Sigmoid colon (tissue), 4 donors: ENCODE results near the gene TFE3.

Experiments
- EP300 ChIP-seq, 4 donors: sonication (generic); formaldehyde crosslinking; IDR thresholded peaks; one replicate each; pipeline ENCODE4 v1.6.1; 2017; ENCODE audit warnings: antibody characterized with exemption in 4 of 4
- POLR2A ChIP-seq, 2 donors: fragments of 450-650 bp; IDR thresholded peaks; one replicate each; pipeline ENCODE4 v1.6.1; 2016; ENCODE audit warnings: antibody characterized with exemption in 2 of 2, mild to moderate bottlenecking in 2 of 2, moderate library complexity in 2 of 2
- TF ChIP-seq, protein P1 (sequence below), 4 experiments: fragments of 450-650 bp in 3 of 4; fragments of 200-600 bp in 1 of 4; IDR thresholded peaks; one replicate each; pipeline ENCODE4 v1.5.1; 2016 to 2019; ENCODE audit warnings: antibody characterized with exemption in 4 of 4, mild to moderate bottlenecking in 3 of 4, moderate library complexity in 2 of 4

DNA sequence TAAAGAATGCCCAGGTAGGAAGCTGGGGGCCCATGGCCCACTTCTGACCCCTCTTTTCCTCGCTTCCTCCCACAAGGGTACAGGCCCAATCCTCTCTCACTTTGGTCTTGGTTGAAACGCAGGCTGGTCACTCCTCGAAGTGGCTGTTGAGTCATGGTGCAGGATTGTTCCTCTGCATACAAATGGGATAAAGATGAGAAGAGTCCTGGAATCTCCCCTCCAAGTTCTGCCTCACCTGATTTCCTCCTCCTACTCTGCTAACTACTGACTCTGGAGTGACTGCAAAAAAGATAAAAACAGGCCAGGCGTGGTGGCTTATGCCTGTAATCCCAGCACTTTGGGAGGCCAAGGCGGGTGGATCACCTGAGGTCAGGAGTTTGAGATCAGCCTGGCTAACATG, 34.8 kb upstream of the TFE3 start:
- TF ChIP-seq, protein P1, sequence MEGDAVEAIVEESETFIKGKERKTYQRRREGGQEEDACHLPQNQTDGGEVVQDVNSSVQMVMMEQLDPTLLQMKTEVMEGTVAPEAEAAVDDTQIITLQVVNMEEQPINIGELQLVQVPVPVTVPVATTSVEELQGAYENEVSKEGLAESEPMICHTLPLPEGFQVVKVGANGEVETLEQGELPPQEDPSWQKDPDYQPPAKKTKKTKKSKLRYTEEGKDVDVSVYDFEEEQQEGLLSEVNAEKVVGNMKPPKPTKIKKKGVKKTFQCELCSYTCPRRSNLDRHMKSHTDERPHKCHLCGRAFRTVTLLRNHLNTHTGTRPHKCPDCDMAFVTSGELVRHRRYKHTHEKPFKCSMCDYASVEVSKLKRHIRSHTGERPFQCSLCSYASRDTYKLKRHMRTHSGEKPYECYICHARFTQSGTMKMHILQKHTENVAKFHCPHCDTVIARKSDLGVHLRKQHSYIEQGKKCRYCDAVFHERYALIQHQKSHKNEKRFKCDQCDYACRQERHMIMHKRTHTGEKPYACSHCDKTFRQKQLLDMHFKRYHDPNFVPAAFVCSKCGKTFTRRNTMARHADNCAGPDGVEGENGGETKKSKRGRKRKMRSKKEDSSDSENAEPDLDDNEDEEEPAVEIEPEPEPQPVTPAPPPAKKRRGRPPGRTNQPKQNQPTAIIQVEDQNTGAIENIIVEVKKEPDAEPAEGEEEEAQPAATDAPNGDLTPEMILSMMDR (IDR thresholded peaks at IDR 0.05): no peak
- TF ChIP-seq POLR2A (IDR thresholded peaks at IDR 0.05): no peak
- no peak for TF ChIP-seq EP300 (IDR thresholded peaks at IDR 0.05)
